Ascending aorta (tissue), 2 donors: ENCODE data around the gene NOL4L. TPM values are rescaled to one million over a fixed set of nuclear protein-coding genes. Genes with fewer than 3 reads are reported as not detected.

ENCODE experiments used
- DNase-seq, 2 donors: peaks; one replicate each; pipeline ENCODE4 v3.0.0-alpha.2; 2019; ENCODE audit warnings: low spot score in 2 of 2
- H3K27ac ChIP-seq, 2 donors: fragments of 200-600 bp; sonication (generic); one replicate each; pipeline ENCODE4 v1.5.1; 2016 to 2017; ENCODE audit warnings: mild to moderate bottlenecking in 1 of 2
- H3K27me3 ChIP-seq: fragments of 200-600 bp; sonication (generic); one replicate; pipeline ENCODE4 v1.5.1; 2017
- H3K36me3 ChIP-seq, 2 donors: fragments of 200-600 bp; sonication (generic); one replicate each; pipeline ENCODE4 v1.5.1; 2016
- H3K4me1 ChIP-seq, 2 donors: fragments of 200-600 bp; sonication (generic); one replicate each; pipeline ENCODE4 v1.5.1; 2016 to 2017; ENCODE audit warnings: mild to moderate bottlenecking in 1 of 2
- H3K4me3 ChIP-seq, 2 donors: fragments of 200-600 bp; sonication (generic); one replicate each; pipeline ENCODE4 v1.5.1; 2016 to 2017; ENCODE audit warnings: mild to moderate bottlenecking in 1 of 2
- H3K9me3 ChIP-seq, 2 donors: fragments of 200-600 bp; sonication (generic); one replicate each; pipeline ENCODE4 v1.5.1; 2016
- CTCF ChIP-seq, 3 experiments: fragments of 200-600 bp in 2 of 3; fragments of 450-650 bp in 1 of 3; sonication (generic) in 2 of 3; IDR thresholded peaks; one replicate each; pipeline ENCODE4 v1.5.1; 2016 to 2019; ENCODE audit warnings: antibody characterized with exemption in 3 of 3, mild to moderate bottlenecking in 1 of 3, moderate library complexity in 1 of 3
- intact Hi-C: fragments of 100-400 bp; cut with DNase I; formaldehyde crosslinking; loops from one replicate; pipeline ENCODE4 v1.15.1; 2023
- total RNA-seq: library from RNA; depleted of rRNA; stranded (reverse); fragments of >200 nt; gene quantifications from one replicate; pipeline ENCODE4 v1.1.0, GENCODE V29; 2016

The NOL4L gene
- total RNA-seq, 1 donor from 2014 or later, result 19.8 TPM

DNA sequence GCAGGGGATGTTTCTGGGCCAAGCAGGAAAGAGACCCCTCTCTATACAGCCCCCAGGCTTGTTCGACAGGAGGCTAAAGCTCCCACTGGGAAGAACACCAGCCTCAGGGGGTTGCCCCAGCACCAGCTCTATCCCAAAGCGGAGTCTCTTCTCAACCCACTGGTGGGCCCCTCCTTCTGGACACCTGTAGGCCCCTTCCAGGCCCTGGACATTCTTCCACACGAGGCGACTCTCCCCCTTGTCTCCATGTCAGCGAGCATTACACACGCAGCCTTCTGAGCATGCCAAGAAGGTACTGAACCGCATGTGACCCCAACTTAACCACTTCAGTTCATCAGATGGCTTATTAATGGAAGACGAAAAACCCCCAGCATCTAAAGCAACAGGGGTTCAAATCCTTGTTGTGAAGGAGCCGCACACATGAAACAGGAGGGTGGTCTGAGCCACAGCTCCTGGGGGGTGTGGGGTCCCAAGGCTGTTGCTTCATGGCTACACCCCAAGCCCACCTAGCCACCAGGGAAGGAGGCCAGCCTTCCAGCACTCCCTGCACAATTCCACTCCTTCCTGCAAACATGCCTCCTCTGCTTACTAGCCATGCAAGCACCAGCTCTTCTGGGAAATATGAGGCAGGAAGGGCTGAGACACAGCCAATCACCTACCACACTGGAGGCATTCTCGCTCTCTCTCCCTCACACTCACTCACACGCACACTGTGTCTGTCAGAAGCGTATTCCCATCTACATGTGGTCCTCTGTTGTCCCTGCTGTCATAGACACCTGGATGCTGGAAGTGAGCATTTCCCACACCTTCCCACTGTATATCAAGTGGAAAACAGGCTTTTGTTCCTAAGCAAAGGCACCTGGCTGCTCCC, 104.5 kb downstream of the NOL4L start:
- Histone ChIP-seq H3K9me3 (no peaks in the 10 kb centered on the region), H3K27ac (no peak overlapping the region), H3K27me3 (no peaks in the 10 kb centered on the region), H3K4me3 (peak overlapping the region in 1 of 2 donors; percentile 88), H3K4me1 (peaks cover 2 to 19% of the 10 kb centered on the region in 2 donors), H3K36me3 (no peaks in the 10 kb centered on the region)
- no peak for DNase-seq
- intact Hi-C loops, result no loop called here
- TF ChIP-seq CTCF (IDR thresholded peaks at IDR 0.05), result no peak

GRCh38 chr20:32479697-32480171, 105.4 kb downstream of the NOL4L start:
- no peak overlapping the region for H3K27ac ChIP-seq

DNA sequence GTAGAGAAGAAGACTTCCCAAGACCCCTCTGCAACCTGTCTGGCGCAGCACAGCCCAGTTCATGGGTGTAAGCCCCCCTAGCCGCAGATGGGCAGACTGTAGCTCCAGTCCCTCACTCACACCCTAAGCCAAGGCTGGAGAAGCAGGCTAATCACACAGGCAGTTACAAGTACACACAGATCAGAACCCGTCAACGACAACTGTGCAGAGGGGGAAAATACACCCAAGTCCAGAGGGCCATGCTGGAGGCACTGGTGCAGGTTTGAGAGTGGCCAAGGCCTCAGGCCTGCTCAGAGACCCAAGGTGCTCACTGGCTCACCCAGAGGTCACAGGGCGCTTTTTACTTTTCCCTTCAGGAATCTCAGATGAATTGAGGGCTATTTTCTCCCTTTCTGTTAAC, 106.1 kb downstream of the NOL4L start:
- no peak overlapping the region for H3K4me3 ChIP-seq

More at GRCh38 chr20:32479697-32480171, 105.4 kb downstream of the NOL4L start:
- intact Hi-C loops, result no loop called here
- Histone ChIP-seq H3K4me1 (peaks cover 6 to 28% of the 10 kb centered on the region in 2 donors), H3K27me3 (no peaks in the 10 kb centered on the region), H3K36me3 (no peaks in the 10 kb centered on the region), H3K4me3 (no peak overlapping the region), H3K9me3 (no peaks in the 10 kb centered on the region)
- DNase-seq, result no peak
- TF ChIP-seq CTCF (IDR thresholded peaks at IDR 0.05), result no peak

GRCh38 chr20:32478576-32478975, 106.6 kb downstream of the NOL4L start:
- Histone ChIP-seq H3K9me3 (no peaks in the 10 kb centered on the region), H3K27me3 (no peaks in the 10 kb centered on the region), H3K4me3 (no peak overlapping the region), H3K36me3 (no peaks in the 10 kb centered on the region), H3K27ac (no peak overlapping the region), H3K4me1 (peaks cover 10 to 29% of the 10 kb centered on the region in 2 donors)
- DNase-seq, result no peak
- no peak for TF ChIP-seq CTCF (IDR thresholded peaks at IDR 0.05)
- intact Hi-C loops, result no loop called here

More for the DNA sequence above, 106.1 kb downstream of the NOL4L start:
- Histone ChIP-seq H3K4me1 (peaks cover 10 to 29% of the 10 kb centered on the region in 2 donors), H3K36me3 (no peaks in the 10 kb centered on the region), H3K9me3 (no peaks in the 10 kb centered on the region), H3K27me3 (no peaks in the 10 kb centered on the region), H3K27ac (no peak overlapping the region)
- DNase-seq, result no peak
- TF ChIP-seq CTCF (IDR thresholded peaks at IDR 0.05), result no peak
- intact Hi-C loops, result no loop called here

GRCh38 chr20:32477594-32478512, 107.3 kb downstream of the NOL4L start:
- H3K27me3 ChIP-seq, result no peaks in the 10 kb centered on the region
- no peak for TF ChIP-seq CTCF (IDR thresholded peaks at IDR 0.05)
- no peak for DNase-seq
- no peak overlapping the region for H3K27ac ChIP-seq
- H3K36me3 ChIP-seq, result no peaks in the 10 kb centered on the region
- H3K9me3 ChIP-seq, result no peaks in the 10 kb centered on the region
- intact Hi-C loops, result no loop called here
- no peak overlapping the region for H3K4me3 ChIP-seq
- peaks cover 10 to 29% of the 10 kb centered on the region in 2 donors for H3K4me1 ChIP-seq
